Esophagus squamous epithelium (tissue), 4 donors: ENCODE data around the gene GLRX5.

Source experiments
- POLR2A ChIP-seq, 4 donors: fragments of 450-650 bp; IDR thresholded peaks; one replicate each; pipeline ENCODE4 v1.6.1; 2017; ENCODE audit warnings: antibody characterized with exemption in 4 of 4, mild to moderate bottlenecking in 4 of 4, moderate library complexity in 3 of 4
- TF ChIP-seq, protein P1 (sequence below), 6 experiments: fragments of 450-650 bp in 4 of 6; fragments of 200-600 bp in 2 of 6; sonication (generic) in 2 of 6; IDR thresholded peaks; one replicate each; pipeline ENCODE4 v1.5.1; 2016 to 2019; ENCODE audit warnings: antibody characterized with exemption in 6 of 6, mild to moderate bottlenecking in 4 of 6, moderate library complexity in 4 of 6

DNA sequence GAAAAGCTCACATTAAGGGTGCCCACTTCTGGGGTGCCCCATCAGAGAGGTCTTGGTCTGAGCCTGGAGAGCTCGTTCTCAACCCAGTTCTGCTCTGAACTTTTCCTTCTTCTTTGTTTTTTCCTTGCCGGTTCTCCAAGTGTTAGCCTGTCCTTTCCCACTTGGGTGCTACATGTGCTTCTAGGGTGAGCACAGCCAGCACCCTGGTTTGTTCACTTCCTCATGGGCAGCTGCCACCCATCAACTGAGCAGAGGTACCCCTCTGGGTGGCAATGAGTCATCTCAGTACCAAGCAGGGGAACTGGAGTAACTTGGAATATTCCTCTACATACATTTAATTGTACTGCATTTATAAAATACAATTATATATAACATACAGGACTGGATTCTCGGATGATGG lies 14.5 kb upstream of the GLRX5 start:
- TF ChIP-seq, protein P1, sequence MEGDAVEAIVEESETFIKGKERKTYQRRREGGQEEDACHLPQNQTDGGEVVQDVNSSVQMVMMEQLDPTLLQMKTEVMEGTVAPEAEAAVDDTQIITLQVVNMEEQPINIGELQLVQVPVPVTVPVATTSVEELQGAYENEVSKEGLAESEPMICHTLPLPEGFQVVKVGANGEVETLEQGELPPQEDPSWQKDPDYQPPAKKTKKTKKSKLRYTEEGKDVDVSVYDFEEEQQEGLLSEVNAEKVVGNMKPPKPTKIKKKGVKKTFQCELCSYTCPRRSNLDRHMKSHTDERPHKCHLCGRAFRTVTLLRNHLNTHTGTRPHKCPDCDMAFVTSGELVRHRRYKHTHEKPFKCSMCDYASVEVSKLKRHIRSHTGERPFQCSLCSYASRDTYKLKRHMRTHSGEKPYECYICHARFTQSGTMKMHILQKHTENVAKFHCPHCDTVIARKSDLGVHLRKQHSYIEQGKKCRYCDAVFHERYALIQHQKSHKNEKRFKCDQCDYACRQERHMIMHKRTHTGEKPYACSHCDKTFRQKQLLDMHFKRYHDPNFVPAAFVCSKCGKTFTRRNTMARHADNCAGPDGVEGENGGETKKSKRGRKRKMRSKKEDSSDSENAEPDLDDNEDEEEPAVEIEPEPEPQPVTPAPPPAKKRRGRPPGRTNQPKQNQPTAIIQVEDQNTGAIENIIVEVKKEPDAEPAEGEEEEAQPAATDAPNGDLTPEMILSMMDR (IDR thresholded peaks at IDR 0.05), result no peak
- TF ChIP-seq POLR2A (IDR thresholded peaks at IDR 0.05), result no peak
